Upper lobe of right lung (tissue), 1 donor: ENCODE measurements around the gene SCRT2. TPM values are rescaled to one million over a fixed set of nuclear protein-coding genes. Genes with fewer than 3 reads are reported as not detected.
A peak's percentile ranks its signal among the peaks of the same experiment; 100 is the strongest.
"Not testable (repeated sequence)": the region's sequence is repeated elsewhere in the genome, so short reads cannot be mapped to it uniquely, and the experiment has no call there.

Source experiments
- ATAC-seq: fragments of 200-7000 bp; cut with Tn5 transposase; one replicate; pipeline ENCODE4 v1.9.1; 2020; ENCODE audit warnings: mild to moderate bottlenecking, moderate library complexity
- DNase-seq: peaks from one replicate; pipeline ENCODE4 v3.0.0-alpha.2; 2020
- H3K27ac ChIP-seq: fragments of 200-600 bp; one replicate; pipeline ENCODE4 v1.8.0; 2022
- H3K27me3 ChIP-seq: fragments of 200-600 bp; one replicate; pipeline ENCODE4 v1.8.0; 2022; ENCODE audit warnings: mild to moderate bottlenecking
- H3K36me3 ChIP-seq: fragments of 200-600 bp; one replicate; pipeline ENCODE4 v1.8.0; 2022
- H3K4me1 ChIP-seq: fragments of 200-600 bp; one replicate; pipeline ENCODE4 v1.8.0; 2022
- H3K4me3 ChIP-seq: fragments of 200-600 bp; one replicate; pipeline ENCODE4 v1.8.0; 2022; ENCODE audit warnings: mild to moderate bottlenecking
- H3K9me3 ChIP-seq: fragments of 200-600 bp; one replicate; pipeline ENCODE4 v1.8.0; 2022
- intact Hi-C: fragments of 100-400 bp; cut with DNase I; formaldehyde crosslinking; loops from one replicate; pipeline ENCODE4 v1.11.0; 2022
- total RNA-seq: library from RNA; stranded (reverse); fragmentation: NEBNext Ultra II Directional; extraction: Animal tissue kit (Norgen Biotek cat#: 25700); gene quantifications from one replicate; pipeline ENCODE4 v1.2.1, GENCODE V29; 2021
- TF ChIP-seq, protein P1 (sequence below): fragments of 200-600 bp; IDR thresholded peaks from one replicate; pipeline ENCODE4 v1.8.0; 2022; ENCODE audit warnings: antibody characterized with exemption
- donor health status: DM: no; HTN: yes; CAD: no; lungs with severe emphysema.

SCRT2 gene
- total RNA-seq, 1 donor from 2014 or later, result not detected

DNA sequence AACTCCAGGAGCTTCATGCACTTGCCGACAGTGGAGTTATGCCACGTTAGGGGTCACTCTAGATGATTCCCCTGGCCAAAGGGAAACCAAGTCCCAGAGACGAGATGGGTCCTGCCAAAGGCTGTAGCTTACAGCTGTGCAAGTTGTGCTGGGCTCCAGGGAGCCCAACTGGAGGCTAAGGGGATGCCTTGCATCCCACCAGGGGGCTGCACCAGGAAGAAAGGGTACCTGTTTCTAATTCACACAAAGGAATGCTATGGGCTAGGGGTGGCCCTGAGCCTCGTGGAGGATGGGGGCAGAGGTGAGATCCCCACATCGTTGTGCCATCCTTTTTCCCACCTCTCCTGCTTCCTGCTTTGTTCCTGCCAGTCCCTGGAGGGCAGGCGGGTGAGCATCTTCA, 23.7 kb upstream of the SCRT2 start:
- TF ChIP-seq, protein P1, sequence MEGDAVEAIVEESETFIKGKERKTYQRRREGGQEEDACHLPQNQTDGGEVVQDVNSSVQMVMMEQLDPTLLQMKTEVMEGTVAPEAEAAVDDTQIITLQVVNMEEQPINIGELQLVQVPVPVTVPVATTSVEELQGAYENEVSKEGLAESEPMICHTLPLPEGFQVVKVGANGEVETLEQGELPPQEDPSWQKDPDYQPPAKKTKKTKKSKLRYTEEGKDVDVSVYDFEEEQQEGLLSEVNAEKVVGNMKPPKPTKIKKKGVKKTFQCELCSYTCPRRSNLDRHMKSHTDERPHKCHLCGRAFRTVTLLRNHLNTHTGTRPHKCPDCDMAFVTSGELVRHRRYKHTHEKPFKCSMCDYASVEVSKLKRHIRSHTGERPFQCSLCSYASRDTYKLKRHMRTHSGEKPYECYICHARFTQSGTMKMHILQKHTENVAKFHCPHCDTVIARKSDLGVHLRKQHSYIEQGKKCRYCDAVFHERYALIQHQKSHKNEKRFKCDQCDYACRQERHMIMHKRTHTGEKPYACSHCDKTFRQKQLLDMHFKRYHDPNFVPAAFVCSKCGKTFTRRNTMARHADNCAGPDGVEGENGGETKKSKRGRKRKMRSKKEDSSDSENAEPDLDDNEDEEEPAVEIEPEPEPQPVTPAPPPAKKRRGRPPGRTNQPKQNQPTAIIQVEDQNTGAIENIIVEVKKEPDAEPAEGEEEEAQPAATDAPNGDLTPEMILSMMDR, result no peak
- Histone ChIP-seq H3K27me3 (peaks cover 12% of the 10 kb centered on the region), H3K9me3 (no peaks in the 10 kb centered on the region), H3K4me3 (no peak overlapping the region), H3K36me3 (no peaks in the 10 kb centered on the region), H3K27ac (no peak overlapping the region), H3K4me1 (no peaks in the 10 kb centered on the region)
- DNase-seq (no peak), ATAC-seq (no peak)
- intact Hi-C loops, result no loop called here

GRCh38 chr20:698276-698675, 22.7 kb upstream of the SCRT2 start:
- no peaks in the 10 kb centered on the region for H3K4me1 ChIP-seq
- TF ChIP-seq, protein P1, result no peak
- no peaks in the 10 kb centered on the region for H3K36me3 ChIP-seq
- ATAC-seq, result no peak
- no peaks in the 10 kb centered on the region for H3K9me3 ChIP-seq
- H3K27ac ChIP-seq, result no peak overlapping the region
- DNase-seq, result no peak
- peaks cover 12% of the 10 kb centered on the region for H3K27me3 ChIP-seq
- no peak overlapping the region for H3K4me3 ChIP-seq
- intact Hi-C loops, result no loop called here

DNA sequence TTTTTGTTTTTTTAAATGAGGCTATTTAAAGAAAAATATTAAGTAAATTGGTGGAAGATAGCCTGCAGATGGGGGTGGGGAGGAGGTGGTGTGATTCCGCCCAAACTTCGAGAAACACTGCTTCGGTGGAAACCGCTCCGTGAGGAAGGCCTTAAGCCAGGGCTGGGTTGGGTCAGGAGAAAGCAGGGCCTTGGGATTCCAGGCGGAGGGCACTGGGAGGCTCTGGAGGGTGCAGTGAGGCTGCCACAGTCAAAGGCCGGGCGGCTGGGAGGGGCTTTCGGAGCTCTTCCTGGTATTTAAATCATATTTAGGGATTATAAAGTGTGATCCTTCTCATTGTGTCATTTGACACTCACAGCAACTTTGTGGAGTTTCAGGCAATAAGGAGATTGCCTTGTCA, 22.2 kb upstream of the SCRT2 start:
- intact Hi-C loops, result no loop called here
- no peak for ATAC-seq
- TF ChIP-seq, protein P1, result no peak

GRCh38 chr20:695165-695866, 19.7 kb upstream of the SCRT2 start:
- H3K27me3 ChIP-seq, result peaks cover 5% of the 10 kb centered on the region
- ATAC-seq (no peak), DNase-seq (peak; percentile 23)
- TF ChIP-seq, protein P1, result no peak
- no peaks in the 10 kb centered on the region for H3K36me3 ChIP-seq
- no peak overlapping the region for H3K27ac ChIP-seq
- no peaks in the 10 kb centered on the region for H3K4me1 ChIP-seq
- H3K9me3 ChIP-seq, result no peaks in the 10 kb centered on the region
- intact Hi-C loops, result no loop called here
- no peak overlapping the region for H3K4me3 ChIP-seq

More for the DNA sequence above, 22.2 kb upstream of the SCRT2 start:
- H3K27me3 ChIP-seq, result peaks cover 9% of the 10 kb centered on the region
- H3K27ac ChIP-seq, result no peak overlapping the region
- no peaks in the 10 kb centered on the region for H3K4me1 ChIP-seq
- no peaks in the 10 kb centered on the region for H3K9me3 ChIP-seq
- DNase-seq, result no peak
- no peak overlapping the region for H3K4me3 ChIP-seq
- H3K36me3 ChIP-seq, result no peaks in the 10 kb centered on the region

GRCh38 chr20:694496-694895, 18.9 kb upstream of the SCRT2 start:
- Histone ChIP-seq H3K4me3 (no peak overlapping the region), H3K36me3 (no peaks in the 10 kb centered on the region), H3K27me3 (peaks cover 10% of the 10 kb centered on the region), H3K27ac (no peak overlapping the region), H3K9me3 (no peaks in the 10 kb centered on the region), H3K4me1 (no peaks in the 10 kb centered on the region)
- DNase-seq, result no peak
- TF ChIP-seq, protein P1, result no peak
- ATAC-seq, result no peak
- intact Hi-C loops, result no loop called here

DNA sequence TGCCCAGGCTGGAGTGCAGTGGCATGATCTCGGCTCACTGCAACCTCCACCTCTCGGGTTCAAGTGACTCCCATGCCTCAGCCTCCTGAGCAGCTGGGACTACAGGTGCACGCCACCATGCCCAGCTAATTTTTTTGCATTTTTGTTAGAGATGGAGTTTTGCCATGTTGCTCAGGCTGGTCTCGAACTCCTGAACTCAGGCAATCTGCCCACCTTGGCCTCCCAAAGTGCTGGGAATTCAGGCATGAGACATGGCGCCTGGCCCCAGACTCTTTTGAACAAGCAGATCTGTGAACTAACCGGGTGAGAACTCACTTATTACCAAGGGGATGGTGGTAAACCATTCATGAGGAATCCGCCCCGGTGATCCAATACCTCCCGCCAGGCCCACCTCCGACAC, 18.2 kb upstream of the SCRT2 start:
- H3K4me1 ChIP-seq, H3K4me3 ChIP-seq, H3K9me3 ChIP-seq, H3K36me3 ChIP-seq, intact Hi-C loops, ATAC-seq, H3K27ac ChIP-seq: not testable (repeated sequence)
- peak; percentile 39 for DNase-seq
- H3K27me3 ChIP-seq, result peaks cover 14% of the 10 kb centered on the region
